Activated T-helper 17 cell treated with anti-CD3 and anti-CD28 coated beads, Interleukin-2, amount 50 U/mL, for 72 hours (primary cell): ENCODE data around the gene MEOX1. TPM values are rescaled to one million over a fixed set of nuclear protein-coding genes. Genes with fewer than 3 reads are reported as not detected.

Source experiments
- ATAC-seq: fragments of 150-1000 bp; cut with Tn5 transposase; replicated peaks from 2 replicates; pipeline ENCODE4 v1.10.0; 2021; ENCODE audit warnings: mild to moderate bottlenecking, moderate library complexity
- H3K27ac Mint-ChIP-seq: one replicate; pipeline ENCODE4 v1.8.0; 2022; ENCODE audit warnings: mixed read lengths
- H3K27me3 Mint-ChIP-seq: one replicate; pipeline ENCODE4 v1.8.0; 2022; ENCODE audit warnings: mixed read lengths
- H3K36me3 Mint-ChIP-seq: one replicate; pipeline ENCODE4 v1.8.0; 2022; ENCODE audit warnings: low read depth, mild to moderate bottlenecking, mixed read lengths
- H3K4me1 Mint-ChIP-seq: one replicate; pipeline ENCODE4 v1.8.0; 2022; ENCODE audit warnings: mixed read lengths
- H3K4me3 Mint-ChIP-seq: one replicate; pipeline ENCODE4 v1.8.0; 2022; ENCODE audit warnings: mild to moderate bottlenecking, mixed read lengths
- H3K9me3 Mint-ChIP-seq: one replicate; pipeline ENCODE4 v1.8.0; 2022; ENCODE audit warnings: mixed read lengths
- total RNA-seq, 2 donors: library from RNA; stranded (reverse); gene quantifications; one replicate each; pipeline ENCODE4 v1.2.3, GENCODE V29; 2022

Gene MEOX1
- total RNA-seq, 2 donors from 2014 or later, result 3.3 to 4.8 TPM

DNA sequence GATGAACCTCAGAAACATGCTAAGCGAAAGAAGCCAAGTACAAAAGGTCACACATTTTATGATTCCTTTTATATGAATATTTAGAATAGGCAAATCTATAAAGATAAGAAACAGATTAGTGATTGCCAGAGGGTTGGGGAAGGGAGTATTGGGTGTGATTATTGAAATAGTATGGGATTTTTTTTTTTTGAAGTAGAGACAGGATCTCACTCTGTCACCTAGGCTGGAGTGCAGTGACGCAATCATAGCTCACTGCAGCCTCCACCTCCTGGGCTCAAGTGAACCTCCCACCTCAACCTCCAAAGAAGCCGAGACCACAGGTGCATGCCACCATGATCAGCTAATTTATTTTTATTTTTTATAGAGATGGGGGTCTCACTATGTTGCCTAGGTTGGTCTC is 35.7 kb downstream of the MEOX1 start:
- H3K4me1 Mint-ChIP-seq, result no peaks in the 10 kb centered on the region
- no peaks in the 10 kb centered on the region for H3K9me3 Mint-ChIP-seq
- no peak overlapping the region for H3K27ac Mint-ChIP-seq
- no peaks in the 10 kb centered on the region for H3K36me3 Mint-ChIP-seq
- H3K27me3 Mint-ChIP-seq, result peaks cover 19% of the 10 kb centered on the region
- no peak for ATAC-seq
- no peak overlapping the region for H3K4me3 Mint-ChIP-seq

DNA sequence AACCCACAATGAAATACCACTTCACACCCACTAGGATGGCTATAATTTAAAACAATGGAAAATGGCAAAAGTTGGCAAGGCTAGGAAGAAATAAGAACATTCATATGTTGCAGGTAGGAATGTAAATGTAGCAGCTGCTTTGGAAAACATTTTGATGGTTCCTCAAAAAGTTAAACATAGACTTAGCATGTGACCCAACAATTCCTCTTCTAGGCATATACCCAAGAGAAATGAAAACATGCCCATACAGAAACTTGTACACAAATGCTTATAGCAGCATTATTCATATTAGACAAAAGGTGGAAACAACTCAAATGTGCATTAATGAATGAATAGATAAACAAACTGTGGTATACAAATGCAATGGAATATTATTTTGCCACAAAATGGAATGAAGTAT is 36.1 kb downstream of the MEOX1 start:
- Mint-ChIP-seq H3K36me3 (no peaks in the 10 kb centered on the region), H3K27me3 (peaks cover 19% of the 10 kb centered on the region), H3K9me3 (no peaks in the 10 kb centered on the region), H3K4me3 (no peak overlapping the region), H3K27ac (no peak overlapping the region), H3K4me1 (no peaks in the 10 kb centered on the region)
- no peak for ATAC-seq

DNA sequence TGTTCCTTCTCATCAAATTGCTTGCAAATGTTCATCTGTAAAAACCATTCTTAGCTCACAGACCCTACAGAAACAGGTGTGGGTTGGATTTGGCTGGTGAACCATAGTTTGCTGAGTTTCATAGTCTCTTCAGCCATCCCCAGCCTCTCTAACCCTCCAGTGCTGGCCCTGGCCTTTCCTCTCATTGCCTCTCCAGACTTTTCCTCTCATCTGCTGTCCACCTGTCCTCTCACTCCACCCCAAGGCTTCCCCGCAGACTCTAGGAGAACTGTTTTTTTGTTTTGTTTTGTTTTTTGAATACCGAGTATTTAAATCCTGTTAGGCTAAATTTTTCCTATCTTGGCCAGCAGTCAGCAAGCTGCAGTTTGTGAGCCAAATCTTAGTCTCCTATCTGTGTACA is 41.1 kb downstream of the MEOX1 start:
- Mint-ChIP-seq H3K27me3 (peaks cover 10% of the 10 kb centered on the region), H3K4me1 (no peaks in the 10 kb centered on the region), H3K9me3 (no peaks in the 10 kb centered on the region), H3K36me3 (no peaks in the 10 kb centered on the region), H3K27ac (no peak overlapping the region), H3K4me3 (no peak overlapping the region)
- ATAC-seq, result no peak

DNA sequence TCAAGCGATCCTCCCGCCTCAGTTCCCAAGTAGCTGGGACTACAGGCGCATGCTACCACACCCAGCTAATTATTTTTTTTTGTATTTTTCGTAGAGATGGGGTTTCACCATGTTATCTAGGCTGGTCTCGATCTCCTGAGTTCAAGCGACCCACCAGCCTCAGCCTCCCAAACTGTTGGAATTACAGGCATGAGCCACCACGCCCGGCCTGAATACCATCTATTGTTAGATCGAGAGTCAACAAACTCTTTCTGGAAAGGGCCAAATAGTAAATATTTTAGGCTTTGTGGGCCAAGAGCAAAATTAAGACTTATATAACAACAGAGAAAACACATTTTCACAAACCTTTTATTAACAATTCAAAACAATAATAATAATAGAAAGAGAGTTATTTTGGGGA is 41.6 kb downstream of the MEOX1 start:
- H3K36me3 Mint-ChIP-seq, result no peaks in the 10 kb centered on the region
- no peak overlapping the region for H3K27ac Mint-ChIP-seq
- no peak overlapping the region for H3K4me3 Mint-ChIP-seq
- H3K27me3 Mint-ChIP-seq, result peaks cover 8% of the 10 kb centered on the region
- no peaks in the 10 kb centered on the region for H3K4me1 Mint-ChIP-seq
- ATAC-seq, result no peak
- no peaks in the 10 kb centered on the region for H3K9me3 Mint-ChIP-seq

DNA sequence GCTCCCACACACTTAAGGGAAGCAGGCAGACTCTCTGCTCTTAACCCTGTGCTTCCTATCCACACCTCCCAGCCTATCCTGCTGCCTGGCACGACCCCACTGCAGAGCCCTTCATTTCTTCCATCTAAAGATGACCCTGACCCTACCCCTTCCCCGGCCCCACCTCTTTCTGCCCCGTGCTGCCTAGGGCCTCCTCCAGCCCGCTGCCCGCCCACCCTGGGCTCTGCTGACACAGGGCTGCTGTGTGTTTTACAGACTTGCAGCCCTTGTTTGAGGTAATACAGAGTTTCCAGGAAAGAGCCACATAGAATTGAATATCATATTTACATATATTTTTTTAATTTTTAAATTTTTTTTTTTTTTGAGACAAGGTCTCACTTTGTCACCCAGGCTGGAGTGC is 42.0 kb downstream of the MEOX1 start:
- no peak for ATAC-seq
- Mint-ChIP-seq H3K27ac (no peak overlapping the region), H3K4me3 (no peak overlapping the region), H3K27me3 (peaks cover 5% of the 10 kb centered on the region), H3K9me3 (no peaks in the 10 kb centered on the region), H3K36me3 (no peaks in the 10 kb centered on the region), H3K4me1 (no peaks in the 10 kb centered on the region)

DNA sequence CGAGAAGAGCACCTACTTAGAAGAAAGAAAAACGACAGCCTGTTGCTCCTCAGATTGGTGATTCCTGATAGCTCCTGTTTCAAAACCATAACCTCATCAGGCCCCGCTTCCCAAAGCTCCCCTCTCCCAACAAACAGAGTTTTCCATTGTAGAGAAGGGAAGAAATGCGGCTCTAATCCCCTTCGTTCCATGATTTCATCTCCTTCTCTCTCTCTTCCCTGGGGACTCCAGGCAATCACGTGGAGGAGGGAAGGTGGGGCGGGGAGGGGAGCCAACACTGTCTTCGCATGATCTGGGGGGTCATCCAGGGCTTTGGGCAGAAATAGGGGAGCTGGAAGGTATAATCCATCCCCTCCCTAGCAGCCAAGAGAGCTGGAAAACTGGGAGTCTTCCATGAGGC is 43.4 kb downstream of the MEOX1 start:
- no peak overlapping the region for H3K27ac Mint-ChIP-seq
- no peak for ATAC-seq
- H3K9me3 Mint-ChIP-seq, result no peaks in the 10 kb centered on the region
- H3K4me3 Mint-ChIP-seq, result no peak overlapping the region
- H3K4me1 Mint-ChIP-seq, result no peaks in the 10 kb centered on the region
- H3K27me3 Mint-ChIP-seq, result no peaks in the 10 kb centered on the region
- H3K36me3 Mint-ChIP-seq, result no peaks in the 10 kb centered on the region

DNA sequence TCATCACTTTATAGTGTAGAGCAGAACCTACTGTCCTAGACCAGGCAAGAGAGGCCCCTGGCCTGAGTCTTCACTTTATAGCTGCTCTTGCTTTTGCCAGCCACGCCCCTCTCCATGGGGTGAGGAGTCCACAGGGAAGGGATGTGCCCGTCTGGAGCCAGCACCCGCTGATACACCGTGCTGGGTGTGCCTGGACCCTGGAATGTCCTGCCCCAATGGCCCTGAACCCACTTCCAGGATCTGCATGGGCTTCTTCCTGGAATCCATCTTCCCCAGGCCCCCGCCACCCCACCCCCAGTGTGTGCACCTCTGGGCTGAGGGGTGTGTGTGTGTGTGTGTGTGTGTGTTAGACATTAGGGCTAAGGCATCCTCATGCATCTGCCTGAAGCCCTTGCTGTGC is 44.9 kb downstream of the MEOX1 start:
- H3K36me3 Mint-ChIP-seq, result no peaks in the 10 kb centered on the region
- no peak for ATAC-seq
- no peaks in the 10 kb centered on the region for H3K9me3 Mint-ChIP-seq
- H3K4me1 Mint-ChIP-seq, result no peaks in the 10 kb centered on the region
- no peaks in the 10 kb centered on the region for H3K27me3 Mint-ChIP-seq
- no peak overlapping the region for H3K4me3 Mint-ChIP-seq
- no peak overlapping the region for H3K27ac Mint-ChIP-seq

DNA sequence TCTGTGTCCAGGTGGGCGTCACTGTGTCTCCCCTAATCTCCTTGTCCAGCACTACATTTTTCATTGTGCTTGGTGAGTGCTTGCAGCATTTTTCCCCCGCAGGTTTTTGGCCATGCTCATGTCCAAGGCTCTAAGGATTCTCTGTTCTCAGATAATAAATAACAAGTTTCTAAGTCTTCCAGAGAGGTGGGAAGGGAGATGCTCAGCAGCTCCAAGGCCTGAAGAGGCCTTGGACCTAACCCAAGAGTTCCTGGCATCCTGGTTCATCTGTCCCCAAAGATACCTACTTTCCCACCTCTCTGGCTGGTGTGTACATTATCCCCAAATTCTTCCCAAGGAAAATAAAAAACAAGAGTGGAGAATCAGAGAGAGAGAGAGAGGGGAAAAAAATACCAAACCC is 45.3 kb downstream of the MEOX1 start:
- Mint-ChIP-seq H3K27me3 (no peaks in the 10 kb centered on the region), H3K9me3 (no peaks in the 10 kb centered on the region), H3K4me3 (no peak overlapping the region), H3K4me1 (no peaks in the 10 kb centered on the region), H3K36me3 (no peaks in the 10 kb centered on the region), H3K27ac (no peak overlapping the region)
- no peak for ATAC-seq

- Mint-ChIP-seq H3K27ac (no peak overlapping the region), H3K36me3 (no peaks in the 10 kb centered on the region), H3K4me1 (no peaks in the 10 kb centered on the region), H3K27me3 (no peaks in the 10 kb centered on the region), H3K4me3 (no peak overlapping the region), H3K9me3 (no peaks in the 10 kb centered on the region)
- no peak for ATAC-seq
These were observed 45.7 kb downstream of the MEOX1 start for GRCh38 chr17:43616029-43616351.

GRCh38 chr17:43615330-43616028 is 46.2 kb downstream of the MEOX1 start:
- Mint-ChIP-seq H3K4me3 (no peak overlapping the region), H3K36me3 (no peaks in the 10 kb centered on the region), H3K27me3 (no peaks in the 10 kb centered on the region), H3K27ac (no peak overlapping the region), H3K4me1 (no peaks in the 10 kb centered on the region), H3K9me3 (no peaks in the 10 kb centered on the region)
- ATAC-seq, result no peak

- Mint-ChIP-seq H3K4me3 (no peak overlapping the region), H3K27ac (no peak overlapping the region), H3K36me3 (no peaks in the 10 kb centered on the region), H3K27me3 (no peaks in the 10 kb centered on the region), H3K9me3 (no peaks in the 10 kb centered on the region), H3K4me1 (no peaks in the 10 kb centered on the region)
- ATAC-seq, result no peak
These were observed 47.2 kb downstream of the MEOX1 start for GRCh38 chr17:43614561-43614960.

- H3K36me3 Mint-ChIP-seq, result no peaks in the 10 kb centered on the region
- H3K4me3 Mint-ChIP-seq, result no peak overlapping the region
- H3K4me1 Mint-ChIP-seq, result no peaks in the 10 kb centered on the region
- H3K27ac Mint-ChIP-seq, result no peak overlapping the region
- ATAC-seq, result no peak
- H3K9me3 Mint-ChIP-seq, result no peaks in the 10 kb centered on the region
- H3K27me3 Mint-ChIP-seq, result no peaks in the 10 kb centered on the region
These were observed 47.8 kb downstream of the MEOX1 start for GRCh38 chr17:43613917-43614316.

DNA sequence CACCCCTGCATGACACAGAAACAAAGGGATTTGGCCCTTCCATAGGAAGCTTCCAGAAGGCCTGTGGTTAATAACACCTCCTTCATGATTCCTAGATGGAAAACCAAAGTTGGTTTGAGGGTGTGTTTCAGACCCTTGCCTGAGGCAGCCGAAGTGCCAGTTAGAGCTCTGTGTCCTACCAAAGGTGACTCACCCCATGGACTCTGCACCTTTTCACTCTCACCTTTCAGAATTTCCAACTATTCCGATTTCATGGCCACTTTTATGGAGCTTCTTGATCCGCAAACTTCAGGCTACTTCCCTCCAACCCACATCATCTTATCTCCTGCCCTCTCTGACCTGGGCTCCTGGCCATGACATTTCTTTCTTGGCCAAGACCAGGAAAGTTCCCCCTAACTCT is 49.2 kb downstream of the MEOX1 start:
- Mint-ChIP-seq H3K9me3 (no peaks in the 10 kb centered on the region), H3K27me3 (no peaks in the 10 kb centered on the region), H3K4me1 (peaks cover 4% of the 10 kb centered on the region), H3K36me3 (no peaks in the 10 kb centered on the region), H3K4me3 (no peak overlapping the region), H3K27ac (no peak overlapping the region)
- no peak for ATAC-seq

GRCh38 chr17:43611230-43611969 is 50.3 kb downstream of the MEOX1 start:
- Mint-ChIP-seq H3K9me3 (no peaks in the 10 kb centered on the region), H3K4me1 (peaks cover 4% of the 10 kb centered on the region), H3K36me3 (no peaks in the 10 kb centered on the region), H3K27me3 (no peaks in the 10 kb centered on the region), H3K4me3 (no peak overlapping the region), H3K27ac (no peak overlapping the region)
- ATAC-seq, result no peak

GRCh38 chr17:43609613-43610385 is 51.9 kb downstream of the MEOX1 start:
- Mint-ChIP-seq H3K4me1 (peaks cover 4% of the 10 kb centered on the region), H3K27me3 (peaks cover 5% of the 10 kb centered on the region), H3K36me3 (no peaks in the 10 kb centered on the region), H3K4me3 (no peak overlapping the region), H3K9me3 (no peaks in the 10 kb centered on the region), H3K27ac (no peak overlapping the region)
- no peak for ATAC-seq
